Neural progenitor cell (in vitro differentiated cells): Measurements from ENCODE around the gene TBC1D20.

Experiments used
- EZH2 ChIP-seq: fragments of 200-600 bp; sonication (generic); IDR thresholded peaks from 2 replicates; pipeline ENCODE4 v1.6.1; 2017; ENCODE audit warnings: antibody characterized with exemption, mild to moderate bottlenecking, moderate library complexity
- TF ChIP-seq, protein P1 (sequence below): fragments of 200-600 bp; sonication (generic); IDR thresholded peaks from 2 replicates; pipeline ENCODE4 v1.5.1; 2017; ENCODE audit warnings: antibody characterized with exemption, mild to moderate bottlenecking

DNA sequence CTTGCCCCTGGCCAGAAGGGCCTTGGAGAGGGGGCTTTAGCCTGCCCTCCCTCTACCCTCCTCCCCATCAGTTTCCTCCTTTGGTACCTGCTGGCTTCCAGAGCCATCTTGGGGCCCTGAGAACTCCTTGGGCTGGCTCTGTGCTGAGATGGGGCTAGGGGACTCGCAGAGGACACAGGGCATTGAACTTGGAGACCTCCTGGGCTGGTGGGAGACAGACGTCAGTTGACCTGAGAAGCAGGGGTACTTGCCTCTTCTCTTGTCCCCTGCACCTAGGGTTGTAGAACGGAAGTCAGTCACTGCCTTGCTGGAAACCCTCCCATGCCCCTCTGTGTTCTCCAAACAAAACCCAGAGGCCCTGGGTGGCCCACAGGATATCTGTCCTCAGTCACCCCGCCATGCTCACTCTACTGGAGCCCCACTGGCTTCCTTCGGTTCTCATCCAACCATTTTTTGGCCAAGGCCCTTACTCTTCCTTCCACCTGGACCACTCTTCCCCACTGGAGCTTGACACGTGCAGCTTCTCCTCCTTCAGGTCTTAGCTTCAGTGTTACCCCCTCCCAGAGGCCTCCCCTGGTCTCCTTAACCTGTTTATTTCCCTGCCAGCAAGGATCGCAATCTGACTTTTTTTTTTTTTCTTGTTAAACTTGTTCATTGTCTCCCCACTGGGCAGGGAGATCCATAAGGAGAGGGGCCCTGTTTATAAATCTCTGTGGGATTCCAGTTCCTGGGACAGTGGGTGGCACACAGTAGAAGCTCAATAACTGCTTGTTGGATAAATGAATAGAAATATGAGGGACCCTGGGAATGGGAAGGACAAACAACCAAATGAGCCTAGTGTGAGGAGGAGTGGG, 53.3 kb downstream of the TBC1D20 start:
- TF ChIP-seq, protein P1, sequence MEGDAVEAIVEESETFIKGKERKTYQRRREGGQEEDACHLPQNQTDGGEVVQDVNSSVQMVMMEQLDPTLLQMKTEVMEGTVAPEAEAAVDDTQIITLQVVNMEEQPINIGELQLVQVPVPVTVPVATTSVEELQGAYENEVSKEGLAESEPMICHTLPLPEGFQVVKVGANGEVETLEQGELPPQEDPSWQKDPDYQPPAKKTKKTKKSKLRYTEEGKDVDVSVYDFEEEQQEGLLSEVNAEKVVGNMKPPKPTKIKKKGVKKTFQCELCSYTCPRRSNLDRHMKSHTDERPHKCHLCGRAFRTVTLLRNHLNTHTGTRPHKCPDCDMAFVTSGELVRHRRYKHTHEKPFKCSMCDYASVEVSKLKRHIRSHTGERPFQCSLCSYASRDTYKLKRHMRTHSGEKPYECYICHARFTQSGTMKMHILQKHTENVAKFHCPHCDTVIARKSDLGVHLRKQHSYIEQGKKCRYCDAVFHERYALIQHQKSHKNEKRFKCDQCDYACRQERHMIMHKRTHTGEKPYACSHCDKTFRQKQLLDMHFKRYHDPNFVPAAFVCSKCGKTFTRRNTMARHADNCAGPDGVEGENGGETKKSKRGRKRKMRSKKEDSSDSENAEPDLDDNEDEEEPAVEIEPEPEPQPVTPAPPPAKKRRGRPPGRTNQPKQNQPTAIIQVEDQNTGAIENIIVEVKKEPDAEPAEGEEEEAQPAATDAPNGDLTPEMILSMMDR: no peak
- no peak for TF ChIP-seq EZH2
